Erythroblast (primary cell): ENCODE measurements around the gene CHD5.

ENCODE experiments used
- GATA1 ChIP-seq: IDR thresholded peaks from 2 replicates; pipeline ENCODE4 v1.6.1; 2011; ENCODE audit warnings: low read depth, mild to moderate bottlenecking, control low read depth, low read length, moderate library complexity
- POLR2A ChIP-seq: IDR thresholded peaks from 2 replicates; pipeline ENCODE4 v1.6.1; 2011; ENCODE audit warnings: mild to moderate bottlenecking, low read length

GRCh38 chr1:6166655-6167390 lies 13.3 kb downstream of the CHD5 start:
- TF ChIP-seq POLR2A (no peak), GATA1 (no peak)
